Fibroblast of villous mesenchyme (primary cell): Measurements from ENCODE around the gene SPAG17. TPM values are rescaled to one million over a fixed set of nuclear protein-coding genes. Genes with fewer than 3 reads are reported as not detected.

Source experiments
- DNase-seq: peaks from one replicate; pipeline ENCODE4 v3.0.0-alpha.2; 2010; ENCODE audit warnings: low read depth
- H3K4me3 ChIP-seq: 2 replicates; pipeline ENCODE4 v1.5.1; 2011; ENCODE audit warnings: low read depth, mild to moderate bottlenecking, low read length
- CTCF ChIP-seq: IDR thresholded peaks from 2 replicates; pipeline ENCODE4 v1.5.1; 2012; ENCODE audit warnings: low read depth, mild to moderate bottlenecking, low read length; ENCODE audit not compliant: insufficient read depth
- total RNA-seq: library from RNA; depleted of rRNA; stranded (reverse); fragments of >200 nt; gene quantifications from 2 replicates; pipeline ENCODE4 v1.2.3, GENCODE V29; 2012

Gene SPAG17
- total RNA-seq, 1 donor: not detected

DNA sequence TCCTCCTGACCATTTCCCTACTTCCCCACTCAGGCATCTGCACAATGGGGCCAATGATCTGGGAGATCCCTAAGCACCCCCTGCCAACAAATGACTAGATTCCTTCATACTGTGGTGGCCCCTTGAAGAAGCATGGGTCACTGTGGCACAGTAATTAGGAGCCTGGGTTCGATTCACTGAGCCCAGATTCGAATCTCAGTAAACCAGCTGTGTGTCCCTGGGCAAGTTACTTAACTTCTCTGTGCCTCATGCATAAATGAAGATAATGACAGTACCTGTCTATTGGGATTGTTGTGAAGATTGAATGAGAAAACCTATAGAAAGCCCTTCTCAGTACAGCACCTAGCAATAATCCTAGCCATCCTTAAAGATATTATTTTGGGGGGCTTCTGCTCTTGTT is 27.5 kb downstream of the SPAG17 start:
- no peak overlapping the region for H3K4me3 ChIP-seq
- no peak for DNase-seq
- TF ChIP-seq CTCF: no peak

- DNase-seq: no peak
- TF ChIP-seq CTCF: no peak
Measured at GRCh38 chr1:118155106-118155505, 29.9 kb downstream of the SPAG17 start.

GRCh38 chr1:118154220-118154619 is 30.8 kb downstream of the SPAG17 start:
- no peak overlapping the region for H3K4me3 ChIP-seq
- TF ChIP-seq CTCF: peak; percentile 36
- peak; percentile 5 for DNase-seq

More at GRCh38 chr1:118155106-118155505, 29.9 kb downstream of the SPAG17 start:
- no peak overlapping the region for H3K4me3 ChIP-seq

DNA sequence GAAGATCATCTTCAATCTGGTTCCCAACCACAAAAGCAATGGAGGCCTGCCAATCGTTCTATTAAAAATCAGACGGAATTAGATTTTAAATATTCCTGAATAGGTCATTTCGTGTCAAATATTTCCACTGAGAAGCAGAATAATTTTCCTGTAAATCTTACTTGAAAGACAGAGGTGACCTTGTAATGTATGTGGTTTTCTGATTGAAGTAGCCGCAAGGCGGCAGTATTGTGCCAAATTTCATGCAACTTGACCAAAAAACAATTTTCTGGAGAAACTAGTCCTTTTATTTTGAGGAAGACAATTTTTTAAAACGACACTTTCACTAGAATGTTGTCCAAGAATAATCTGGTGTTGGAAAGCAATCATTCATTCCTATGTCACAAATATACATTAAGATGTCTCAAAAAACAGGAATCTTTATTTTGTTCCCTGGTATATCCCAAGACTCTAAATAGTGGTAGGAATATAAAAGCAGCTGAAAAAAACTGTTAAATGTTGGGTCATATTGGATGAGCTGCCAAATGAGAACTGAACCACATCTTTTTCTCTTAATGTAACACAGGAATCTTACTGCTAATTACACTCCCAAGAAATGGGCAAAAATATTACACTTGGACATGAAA is 33.6 kb downstream of the SPAG17 start:
- peak; percentile 61 for DNase-seq
- peak; percentile 79 for TF ChIP-seq CTCF
- no peak overlapping the region for H3K4me3 ChIP-seq

- DNase-seq: no peak
- no peak for TF ChIP-seq CTCF
- H3K4me3 ChIP-seq: no peak overlapping the region
Measured at GRCh38 chr1:118149799-118150198, 35.2 kb downstream of the SPAG17 start.

DNA sequence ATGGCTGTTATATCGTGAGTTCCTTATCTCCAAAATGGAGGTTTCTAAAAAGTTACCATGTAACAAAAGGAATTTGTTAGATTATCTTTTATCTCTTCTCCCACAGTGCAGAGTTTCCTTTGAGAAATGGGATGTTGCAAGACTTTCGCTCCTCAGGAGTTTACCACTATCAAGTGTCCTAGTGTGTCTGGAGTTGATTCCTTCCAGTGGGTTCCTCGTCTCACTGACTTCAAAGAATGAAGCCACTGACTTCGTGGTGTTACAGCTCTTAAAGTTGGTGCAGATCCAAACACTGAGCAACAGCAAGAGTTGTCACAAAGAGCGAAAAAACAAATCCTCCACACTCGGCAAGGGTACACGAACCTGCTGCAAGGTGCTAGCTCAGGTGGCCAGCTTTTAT is 37.0 kb downstream of the SPAG17 start:
- H3K4me3 ChIP-seq: no peak overlapping the region
- no peak for TF ChIP-seq CTCF
- no peak for DNase-seq

DNA sequence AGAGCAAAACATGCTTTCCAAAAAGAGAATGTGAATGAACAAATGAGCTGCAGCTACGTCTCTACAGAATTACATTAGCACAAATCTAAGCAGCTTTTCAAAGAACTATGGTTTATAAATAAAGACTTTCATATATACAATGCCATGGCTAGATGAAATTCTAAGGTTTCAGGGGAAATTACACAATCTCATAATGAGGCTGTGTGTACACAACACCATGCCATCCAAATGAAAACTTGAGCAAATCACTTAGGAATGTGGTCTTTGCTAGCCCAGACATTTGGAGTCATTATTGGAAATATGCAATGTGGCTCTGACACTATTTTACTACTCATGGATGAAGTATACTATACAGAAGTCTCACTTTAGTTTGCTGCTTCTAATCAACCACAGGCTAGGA is 37.5 kb downstream of the SPAG17 start:
- H3K4me3 ChIP-seq: no peak overlapping the region

More for the DNA sequence above, 37.5 kb downstream of the SPAG17 start:
- no peak for TF ChIP-seq CTCF
- peak; percentile 2 for DNase-seq
